LHCN-M2 (cell line): ENCODE results near the gene MEF2A. TPM values are rescaled to one million over a fixed set of nuclear protein-coding genes. Genes with fewer than 3 reads are reported as not detected.
A peak's percentile ranks its signal among the peaks of the same experiment; 100 is the strongest.

Experiments used
- DNase-seq: peaks from one replicate; pipeline ENCODE4 v3.0.0-alpha.2; 2012; ENCODE audit warnings: low read depth
- total RNA-seq: library from RNA; depleted of rRNA; stranded (reverse); fragments of >200 nt; gene quantifications from 2 replicates; pipeline ENCODE4 v1.2.3, GENCODE V29; 2014

Gene MEF2A
- total RNA-seq, 1 experiment from 2014 or later = 47.2 TPM

GRCh38 chr15:99562238-99562637 lies 3.5 kb upstream of the MEF2A start:
- DNase-seq = no peak

- DNase-seq = peak; percentile 16
These were observed 1.3 kb upstream of the MEF2A start for GRCh38 chr15:99564221-99565048.

- no peak for DNase-seq
These were observed 810 bp upstream of the MEF2A start for GRCh38 chr15:99565049-99565298.

DNA sequence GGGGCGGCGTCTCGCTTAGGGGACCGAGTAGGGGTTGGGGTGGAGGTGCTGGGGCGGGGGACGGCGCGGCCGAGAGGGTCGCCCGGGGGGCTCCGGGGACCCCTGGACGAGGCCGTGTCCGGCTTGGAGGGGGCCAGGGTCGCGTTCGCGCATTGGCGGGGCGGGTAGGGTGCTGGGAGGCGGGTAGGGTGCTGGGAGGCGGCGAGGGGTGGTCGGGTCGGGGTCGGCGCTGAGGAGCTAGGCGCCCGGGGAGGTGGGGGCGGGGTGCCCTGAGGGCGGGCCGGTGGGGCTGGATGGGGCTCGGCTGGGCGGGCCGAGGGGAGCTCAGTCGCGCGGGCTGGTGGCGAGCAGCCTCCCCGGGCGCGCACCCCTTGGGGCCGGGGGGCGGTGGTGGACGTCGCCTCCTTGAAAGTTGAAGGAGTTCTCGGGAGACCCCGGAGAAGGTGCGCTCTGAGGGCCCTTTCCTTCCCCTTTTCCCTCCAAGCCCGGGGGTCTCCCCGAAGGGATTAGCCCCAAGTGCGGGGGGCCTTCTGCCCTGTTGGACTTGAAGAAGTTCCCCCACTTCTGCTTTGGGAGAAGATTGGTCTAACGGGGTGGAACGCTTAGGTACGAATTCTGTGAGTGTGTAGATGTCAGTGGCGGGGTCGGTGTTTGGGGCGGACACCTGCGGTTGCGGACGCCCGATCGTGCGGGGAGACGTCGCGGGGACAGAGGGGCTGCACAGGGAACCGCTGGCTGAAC lies 543 bp downstream of the MEF2A start:
- DNase-seq = no peak

DNA sequence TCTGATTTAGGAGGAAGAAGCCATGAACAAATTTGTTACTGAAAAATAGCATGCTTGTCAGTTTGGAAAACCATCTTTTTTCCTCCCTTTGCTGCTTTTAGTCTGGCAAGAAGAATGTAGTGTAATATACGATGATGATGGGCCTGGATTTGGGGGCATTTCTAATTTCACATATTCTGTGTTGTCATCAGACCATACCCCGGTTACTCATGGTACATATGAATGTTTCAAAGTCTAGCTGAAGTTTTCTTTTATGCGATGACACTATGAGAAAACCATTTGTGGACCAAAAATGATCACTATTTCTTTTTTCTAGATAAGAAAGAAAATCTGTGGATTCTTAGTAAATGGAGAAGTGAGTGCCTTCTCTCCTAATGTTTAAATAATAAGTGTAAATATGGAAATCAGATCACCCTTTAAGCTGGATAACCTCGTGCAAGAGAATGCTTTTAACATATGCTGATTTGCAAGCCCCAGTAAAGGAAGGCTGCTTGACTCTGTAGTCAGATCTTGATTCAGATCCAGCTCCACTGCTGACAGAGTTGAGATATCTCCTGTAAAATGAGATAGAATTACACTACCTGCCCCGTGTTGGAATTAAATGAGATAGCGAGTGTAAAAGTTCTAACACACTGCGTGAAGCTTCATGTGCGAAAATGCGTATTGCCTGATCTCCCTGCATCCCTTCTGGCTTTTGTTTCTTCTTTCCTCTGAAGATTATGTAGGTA lies 3.0 kb downstream of the MEF2A start:
- DNase-seq = no peak

DNA sequence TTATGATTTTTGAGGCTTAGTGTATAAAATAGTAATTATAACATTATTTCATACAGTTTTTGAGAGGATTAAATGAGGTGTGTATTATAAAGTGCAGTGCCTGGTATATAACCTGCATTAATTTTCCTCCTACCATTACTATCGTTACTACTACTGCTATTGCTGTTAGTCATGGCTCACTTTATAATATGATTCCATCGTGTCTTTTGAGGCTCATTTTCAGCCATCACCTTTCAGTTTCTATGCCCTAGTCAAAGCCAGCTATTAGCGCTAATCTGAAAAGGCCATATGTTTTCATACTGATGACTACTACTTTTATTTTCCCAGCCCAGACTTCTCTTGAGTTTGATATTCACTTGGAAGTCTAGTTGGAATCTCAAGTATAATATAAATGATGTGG lies 5.5 kb downstream of the MEF2A start:
- DNase-seq = no peak

DNA sequence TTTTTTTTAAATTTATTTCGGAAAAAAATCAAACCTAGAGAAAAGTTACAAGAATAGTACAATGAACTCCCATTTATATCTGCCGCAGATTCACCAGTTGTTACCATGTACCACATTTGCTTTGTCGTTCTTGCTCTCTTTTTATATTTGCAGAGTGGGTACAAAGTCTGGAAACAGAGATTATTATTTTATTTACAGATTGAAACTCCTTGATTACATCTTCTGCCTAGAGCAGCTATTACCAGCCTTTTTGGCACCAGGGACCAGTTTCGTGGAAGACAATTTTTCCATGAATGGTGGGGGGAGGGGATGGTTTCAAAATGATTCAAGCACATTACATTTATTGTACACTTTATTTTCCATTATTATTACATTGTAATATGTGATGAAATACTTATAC lies 8.3 kb downstream of the MEF2A start:
- no peak for DNase-seq

DNA sequence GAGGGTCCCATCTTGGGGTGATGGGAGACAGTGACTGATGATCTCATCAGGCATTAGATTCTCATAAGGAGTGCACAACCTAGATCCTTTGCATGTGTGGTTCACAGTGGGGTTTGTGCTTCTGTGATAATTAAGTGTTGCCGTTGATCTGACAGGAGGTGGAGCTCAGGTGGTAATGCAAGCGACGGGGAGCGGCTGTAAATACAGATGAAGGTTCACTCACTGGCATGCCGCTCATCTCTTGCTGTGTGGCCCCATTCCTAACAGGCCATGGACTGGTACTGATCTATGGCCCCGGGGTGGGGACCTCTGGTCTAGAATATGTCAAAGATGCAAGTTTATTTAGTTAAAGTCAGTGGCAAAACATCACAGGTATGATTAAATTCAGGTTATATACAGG lies 8.7 kb downstream of the MEF2A start:
- DNase-seq = no peak

DNA sequence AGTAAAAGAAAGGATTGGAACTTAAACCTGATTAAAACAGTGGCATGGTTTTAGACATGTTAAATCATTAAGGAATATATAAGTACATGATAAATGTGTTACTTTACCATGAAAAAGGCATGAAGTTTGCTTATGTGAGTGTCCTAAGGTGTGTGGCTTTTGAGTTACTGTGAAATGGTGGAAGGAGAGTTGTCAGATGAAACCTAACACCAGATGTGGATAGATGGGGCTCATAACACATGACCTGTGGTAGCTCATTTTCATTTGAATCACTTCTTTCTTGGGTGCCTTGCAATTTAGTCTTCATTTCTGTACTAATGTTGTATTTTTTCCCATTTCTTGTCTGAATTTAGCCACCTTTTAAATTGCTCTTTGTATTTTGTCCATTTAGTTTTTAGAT lies 13.0 kb downstream of the MEF2A start:
- peak; percentile 32 for DNase-seq

- no peak for DNase-seq
These were observed 14.3 kb downstream of the MEF2A start for GRCh38 chr15:99580076-99580475.

DNA sequence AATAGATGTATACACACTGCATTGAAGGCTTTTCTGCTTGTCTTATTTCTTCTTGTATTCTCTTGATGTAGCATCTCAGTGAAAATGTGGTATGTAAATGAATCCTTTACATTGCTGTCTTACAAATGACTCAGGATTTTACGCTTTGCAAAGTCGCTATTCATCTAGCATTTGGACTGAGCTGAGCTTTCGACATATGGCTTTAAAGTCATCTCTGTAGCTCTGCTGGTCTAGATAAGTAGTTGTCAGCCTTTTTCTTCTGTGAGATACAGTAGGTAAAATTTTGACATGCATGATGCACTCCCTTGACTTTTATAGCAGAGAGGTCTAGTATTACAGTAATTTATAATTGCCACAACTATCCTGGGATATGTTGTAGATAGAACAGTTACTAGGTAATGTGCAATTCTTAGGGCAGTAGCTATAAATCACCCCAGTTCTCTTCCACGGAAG lies 16.8 kb downstream of the MEF2A start:
- DNase-seq = no peak

DNA sequence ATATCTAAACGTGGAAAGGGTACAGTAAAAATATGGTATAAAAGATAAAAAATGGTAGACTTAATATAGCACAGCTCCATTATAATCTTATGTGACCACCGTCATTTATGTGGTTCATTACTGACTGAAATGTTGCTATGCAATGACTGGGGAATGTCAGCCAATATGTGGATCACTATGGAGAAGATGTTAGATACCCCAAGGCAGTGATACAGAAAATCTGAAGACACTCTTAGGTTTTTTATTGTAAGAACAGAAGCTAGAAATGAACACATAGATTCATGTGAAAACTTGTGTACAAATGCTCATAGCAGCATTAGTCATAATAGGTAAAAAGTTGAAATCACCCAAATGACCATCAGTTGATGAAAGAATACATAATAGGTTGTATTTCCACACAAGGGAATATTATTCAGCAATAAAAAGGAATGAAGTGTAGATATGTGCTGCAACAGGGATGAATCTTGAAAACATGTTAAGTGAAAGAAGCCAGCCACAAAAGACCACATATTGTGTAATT lies 18.4 kb downstream of the MEF2A start:
- no peak for DNase-seq

DNA sequence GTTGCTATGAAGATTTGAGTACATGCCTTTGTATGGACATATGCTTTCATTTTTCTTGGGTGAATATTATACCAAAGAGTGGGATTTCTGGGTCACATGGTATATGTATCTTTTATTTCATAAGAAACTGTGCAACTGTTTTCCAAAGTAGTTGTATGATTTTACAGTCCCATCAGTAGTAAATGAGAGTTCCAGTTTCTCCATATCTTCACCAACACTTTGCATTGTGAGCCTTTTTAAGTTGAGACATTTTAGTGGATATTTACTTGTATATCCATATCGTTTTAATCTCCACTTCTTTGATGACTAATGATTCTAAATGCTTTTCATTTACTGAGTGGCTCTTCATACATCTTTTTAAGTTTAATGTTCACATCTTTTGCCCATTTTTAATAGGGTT lies 20.3 kb downstream of the MEF2A start:
- DNase-seq = no peak

DNA sequence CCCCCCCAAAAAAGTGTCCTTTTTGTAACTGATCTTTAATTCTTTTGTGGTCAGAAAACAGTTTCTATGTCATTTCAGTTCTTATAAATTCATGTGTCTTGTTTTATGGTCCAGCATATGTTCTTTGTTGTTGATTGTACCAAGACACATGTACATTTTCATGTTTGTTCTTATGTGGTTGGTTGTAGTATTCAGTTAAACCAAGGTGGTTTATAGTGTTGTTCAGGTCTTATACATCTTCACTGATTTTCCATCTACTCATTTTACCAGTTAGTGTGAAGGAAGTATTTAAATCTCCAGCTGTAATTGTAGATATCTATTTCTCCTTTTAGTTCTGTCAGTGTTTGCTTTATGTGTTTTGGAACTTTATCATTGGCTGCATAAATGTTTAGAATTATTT lies 24.0 kb downstream of the MEF2A start:
- DNase-seq = no peak

- no peak for DNase-seq
These were observed 25.3 kb downstream of the MEF2A start for GRCh38 chr15:99590913-99591646.

DNA sequence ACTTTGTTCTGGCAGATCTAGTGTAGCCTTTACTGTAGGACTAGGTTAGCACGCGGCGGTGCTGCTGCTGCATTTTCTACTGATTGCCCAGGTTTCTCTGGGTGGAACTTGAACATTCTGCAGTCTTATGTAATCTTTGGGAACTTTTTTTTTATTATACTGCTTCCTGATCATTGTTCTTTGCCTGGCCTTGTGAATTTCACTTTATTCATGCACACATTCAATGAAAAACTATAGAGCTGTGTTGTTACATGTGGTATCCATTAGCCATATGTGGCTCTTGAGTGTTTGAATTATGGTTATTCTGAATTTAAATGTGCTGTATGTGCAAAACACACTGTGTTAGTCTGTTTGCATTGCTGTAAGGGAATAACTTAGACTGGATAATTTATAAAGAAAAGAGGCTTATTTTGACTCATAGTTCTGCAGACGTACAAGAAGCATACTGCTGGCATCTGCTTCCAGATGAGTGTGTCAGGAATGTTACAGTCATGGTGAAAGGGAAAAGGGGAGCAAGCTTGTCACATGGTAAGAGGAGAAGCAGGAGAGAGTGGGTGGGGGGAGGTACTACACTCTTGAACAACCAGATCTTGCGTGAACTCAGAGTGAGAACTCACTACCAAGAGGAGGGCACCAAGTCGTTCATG lies 26.5 kb downstream of the MEF2A start:
- DNase-seq = no peak

GRCh38 chr15:99593070-99593469 lies 27.3 kb downstream of the MEF2A start:
- DNase-seq = no peak

DNA sequence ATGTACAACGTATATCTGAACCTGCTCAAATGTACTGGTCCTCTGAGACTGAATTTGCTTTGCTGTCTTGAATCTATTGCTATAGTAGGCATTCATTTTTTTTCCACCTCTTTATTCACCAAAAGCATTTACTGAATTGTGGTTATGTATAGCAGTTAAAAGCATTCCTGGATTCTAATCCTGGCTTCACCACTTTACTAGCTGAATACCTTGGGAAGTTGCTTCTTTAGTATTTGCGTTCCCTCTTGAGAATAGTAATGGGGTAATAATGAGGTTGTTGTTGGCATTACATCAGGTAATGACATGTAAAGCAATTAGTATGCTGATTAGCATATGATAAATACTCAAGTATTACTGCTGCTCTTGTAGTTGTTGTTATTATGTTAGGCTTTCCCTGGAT lies 29.1 kb downstream of the MEF2A start:
- no peak for DNase-seq

GRCh38 chr15:99598296-99598695 lies 32.5 kb downstream of the MEF2A start:
- DNase-seq = no peak

- DNase-seq = no peak
These were observed 38.0 kb downstream of the MEF2A start for GRCh38 chr15:99603828-99604227.

GRCh38 chr15:99604865-99605264 lies 39.1 kb downstream of the MEF2A start:
- no peak for DNase-seq
